NB4 (cell line): ENCODE results near the gene EIF3I.

Experiments used
- CTCF ChIP-seq: IDR thresholded peaks from one replicate; pipeline ENCODE4 v1.5.1; 2012; ENCODE audit warnings: low read depth, low read length
- MAX ChIP-seq: IDR thresholded peaks from 2 replicates; pipeline ENCODE4 v1.6.1; 2011; ENCODE audit warnings: low read depth, low read length
- MYC ChIP-seq: IDR thresholded peaks from 2 replicates; pipeline ENCODE4 v1.6.1; 2011; ENCODE audit warnings: low read depth, low read length
- POLR2A ChIP-seq: IDR thresholded peaks from 2 replicates; pipeline ENCODE4 v1.6.1; 2011; ENCODE audit warnings: mild to moderate bottlenecking; ENCODE audit not compliant: insufficient read length; ENCODE audit errors: extremely low read depth

GRCh38 chr1:32247452-32247851, 25.2 kb downstream of the EIF3I start:
- TF ChIP-seq CTCF (no peak), MAX (no peak), POLR2A (no peak), MYC (no peak)
